Stimulated activated naive CD8-positive, alpha-beta T cell treated with anti-CD3 and anti-CD28 coated beads, Interleukin-15, Interleukin-2, amounts not matched to agents 100 ng/mL and 50 ng/mL, for 24 hours (primary cell): ENCODE data around the gene INTS1.

Experiments used
- H3K27ac Mint-ChIP-seq: one replicate; pipeline ENCODE4 v1.8.0; 2021; ENCODE audit warnings: mild to moderate bottlenecking, mixed read lengths
- H3K27me3 Mint-ChIP-seq: one replicate; pipeline ENCODE4 v1.8.0; 2021; ENCODE audit warnings: mixed read lengths
- H3K36me3 Mint-ChIP-seq: one replicate; pipeline ENCODE4 v1.8.0; 2021; ENCODE audit warnings: low read depth, mixed read lengths
- H3K4me1 Mint-ChIP-seq: one replicate; pipeline ENCODE4 v1.8.0; 2021; ENCODE audit warnings: low read depth, mixed read lengths
- H3K4me3 Mint-ChIP-seq: one replicate; pipeline ENCODE4 v1.8.0; 2021; ENCODE audit warnings: mild to moderate bottlenecking, mixed read lengths
- H3K9me3 Mint-ChIP-seq: one replicate; pipeline ENCODE4 v1.8.0; 2021; ENCODE audit warnings: mixed read lengths

Gene INTS1

GRCh38 chr7:1478480-1478879 lies 25.7 kb downstream of the INTS1 start:
- Mint-ChIP-seq H3K4me3 (no peak overlapping the region), H3K4me1 (no peaks in the 10 kb centered on the region), H3K9me3 (no peaks in the 10 kb centered on the region), H3K27me3 (no peaks in the 10 kb centered on the region), H3K27ac (no peak overlapping the region), H3K36me3 (no peaks in the 10 kb centered on the region)

- Mint-ChIP-seq H3K27me3 (no peaks in the 10 kb centered on the region), H3K9me3 (no peaks in the 10 kb centered on the region), H3K4me1 (no peaks in the 10 kb centered on the region), H3K4me3 (no peak overlapping the region), H3K27ac (no peak overlapping the region), H3K36me3 (no peaks in the 10 kb centered on the region)
Observed at GRCh38 chr7:1476859-1477258, 27.3 kb downstream of the INTS1 start.

DNA sequence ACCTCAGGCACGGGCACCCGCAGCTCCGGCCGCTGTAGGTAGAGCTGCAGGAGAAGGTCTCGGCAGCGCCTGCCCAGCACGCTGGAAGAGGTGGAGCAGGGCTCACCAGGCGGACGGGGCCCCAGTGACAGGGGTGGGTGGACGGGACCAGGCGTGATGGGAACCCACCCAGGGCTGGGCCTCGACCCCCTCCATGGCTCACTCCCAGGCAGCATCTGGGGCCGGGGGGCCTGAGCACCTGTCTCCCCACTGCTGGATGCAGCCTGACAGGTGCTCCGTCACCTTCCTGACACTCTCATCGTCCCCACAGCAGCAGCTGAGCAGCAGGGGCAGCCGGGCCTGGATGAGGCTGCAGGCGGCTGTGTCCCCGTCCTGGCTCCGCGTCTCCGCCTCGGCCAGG lies 28.2 kb downstream of the INTS1 start:
- Mint-ChIP-seq H3K36me3 (no peaks in the 10 kb centered on the region), H3K27me3 (no peaks in the 10 kb centered on the region), H3K27ac (no peak overlapping the region), H3K4me1 (no peaks in the 10 kb centered on the region), H3K4me3 (no peak overlapping the region), H3K9me3 (no peaks in the 10 kb centered on the region)

- no peaks in the 10 kb centered on the region for H3K27me3 Mint-ChIP-seq
- no peaks in the 10 kb centered on the region for H3K9me3 Mint-ChIP-seq
- no peak overlapping the region for H3K27ac Mint-ChIP-seq
- H3K36me3 Mint-ChIP-seq = no peaks in the 10 kb centered on the region
- H3K4me1 Mint-ChIP-seq = no peaks in the 10 kb centered on the region
- no peak overlapping the region for H3K4me3 Mint-ChIP-seq
Observed at GRCh38 chr7:1475393-1475792, 28.8 kb downstream of the INTS1 start.

GRCh38 chr7:1474736-1475135 lies 29.5 kb downstream of the INTS1 start:
- H3K27ac Mint-ChIP-seq = no peak overlapping the region

DNA sequence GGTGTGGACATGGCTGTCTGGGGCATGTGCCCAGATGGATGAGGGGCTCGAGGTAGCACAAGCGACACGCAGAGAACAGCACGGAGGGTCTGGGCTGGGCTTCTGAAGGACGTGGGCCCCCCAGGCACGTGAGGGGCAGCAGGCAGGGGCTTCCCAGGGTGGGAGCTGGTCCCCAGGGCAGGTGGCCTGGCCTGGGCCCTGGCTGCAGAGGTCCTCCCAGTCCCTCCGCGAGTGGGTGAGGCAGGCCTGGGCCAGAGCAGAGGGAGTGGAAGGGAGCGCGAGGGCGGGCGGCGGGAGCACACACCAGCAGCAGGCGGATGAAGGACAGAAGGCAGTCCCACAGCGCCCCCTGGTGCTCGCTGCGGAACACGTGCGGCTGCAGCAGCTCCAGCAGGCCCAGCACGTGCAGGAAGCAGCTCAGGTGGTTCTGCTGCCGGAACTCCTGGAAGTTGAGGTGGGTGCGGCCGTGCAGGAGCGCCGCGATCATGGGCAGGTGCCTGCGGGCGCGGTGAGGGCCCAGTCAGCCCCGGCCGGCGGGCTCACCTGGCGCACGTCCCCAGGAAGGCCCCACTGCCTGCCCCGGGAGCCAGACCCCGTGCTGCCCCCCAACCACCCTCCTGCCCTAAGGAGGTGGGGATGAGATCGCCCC lies 30.2 kb downstream of the INTS1 start:
- H3K4me1 Mint-ChIP-seq = no peaks in the 10 kb centered on the region
- no peaks in the 10 kb centered on the region for H3K27me3 Mint-ChIP-seq
- H3K9me3 Mint-ChIP-seq = no peaks in the 10 kb centered on the region
- H3K36me3 Mint-ChIP-seq = no peaks in the 10 kb centered on the region
- H3K4me3 Mint-ChIP-seq = no peak overlapping the region
- H3K27ac Mint-ChIP-seq = no peak overlapping the region

More at GRCh38 chr7:1474736-1475135, 29.5 kb downstream of the INTS1 start:
- no peaks in the 10 kb centered on the region for H3K9me3 Mint-ChIP-seq
- no peak overlapping the region for H3K4me3 Mint-ChIP-seq
- no peaks in the 10 kb centered on the region for H3K4me1 Mint-ChIP-seq
- H3K36me3 Mint-ChIP-seq = no peaks in the 10 kb centered on the region
- H3K27me3 Mint-ChIP-seq = no peaks in the 10 kb centered on the region

- no peaks in the 10 kb centered on the region for H3K9me3 Mint-ChIP-seq
- H3K4me1 Mint-ChIP-seq = no peaks in the 10 kb centered on the region
- H3K27me3 Mint-ChIP-seq = no peaks in the 10 kb centered on the region
- H3K27ac Mint-ChIP-seq = no peak overlapping the region
- H3K36me3 Mint-ChIP-seq = no peaks in the 10 kb centered on the region
- H3K4me3 Mint-ChIP-seq = no peak overlapping the region
Observed at GRCh38 chr7:1470901-1471300, 33.3 kb downstream of the INTS1 start.

DNA sequence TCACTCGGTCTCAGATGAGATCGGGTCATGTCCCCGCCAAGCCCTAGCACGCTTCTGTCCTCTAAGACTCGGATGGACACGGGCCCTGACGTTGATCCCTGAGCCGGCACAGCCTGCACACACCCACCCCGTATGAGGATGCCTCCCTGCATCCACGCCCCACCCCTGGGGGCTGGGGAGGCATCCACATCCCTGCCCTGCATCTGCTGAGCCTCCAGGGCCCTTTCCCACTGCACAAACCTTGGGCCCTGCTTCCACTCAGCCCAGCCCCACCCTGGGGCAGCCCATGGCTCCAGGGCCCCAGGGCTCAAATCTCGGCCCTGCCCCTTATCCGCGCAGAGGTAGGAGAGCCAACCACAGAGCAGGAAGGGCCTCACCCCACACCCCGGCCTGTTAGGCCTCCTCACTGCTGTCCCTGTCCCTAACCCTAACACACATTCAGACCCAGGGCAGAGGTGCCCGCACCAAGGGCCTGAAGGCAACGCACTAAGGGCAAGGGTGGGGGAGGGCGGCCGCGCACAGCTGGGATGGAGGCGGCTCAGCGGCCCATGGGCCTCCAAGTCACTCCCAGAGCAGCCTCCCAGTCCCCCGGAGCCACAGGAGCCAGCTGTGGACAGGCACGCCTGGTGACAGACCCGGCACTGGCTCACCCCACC lies 35.4 kb downstream of the INTS1 start:
- Mint-ChIP-seq H3K27ac (no peak overlapping the region), H3K9me3 (no peaks in the 10 kb centered on the region), H3K27me3 (no peaks in the 10 kb centered on the region), H3K36me3 (no peaks in the 10 kb centered on the region), H3K4me1 (no peaks in the 10 kb centered on the region), H3K4me3 (no peak overlapping the region)

GRCh38 chr7:1468203-1468602 lies 36.0 kb downstream of the INTS1 start:
- H3K4me3 Mint-ChIP-seq = no peak overlapping the region
- H3K36me3 Mint-ChIP-seq = no peaks in the 10 kb centered on the region
- H3K27me3 Mint-ChIP-seq = no peaks in the 10 kb centered on the region
- H3K9me3 Mint-ChIP-seq = no peaks in the 10 kb centered on the region
- no peaks in the 10 kb centered on the region for H3K4me1 Mint-ChIP-seq
- no peak overlapping the region for H3K27ac Mint-ChIP-seq

- Mint-ChIP-seq H3K27ac (no peak overlapping the region), H3K4me3 (no peak overlapping the region), H3K9me3 (no peaks in the 10 kb centered on the region), H3K27me3 (no peaks in the 10 kb centered on the region), H3K4me1 (no peaks in the 10 kb centered on the region), H3K36me3 (no peaks in the 10 kb centered on the region)
Observed at GRCh38 chr7:1466524-1467271, 37.5 kb downstream of the INTS1 start.

DNA sequence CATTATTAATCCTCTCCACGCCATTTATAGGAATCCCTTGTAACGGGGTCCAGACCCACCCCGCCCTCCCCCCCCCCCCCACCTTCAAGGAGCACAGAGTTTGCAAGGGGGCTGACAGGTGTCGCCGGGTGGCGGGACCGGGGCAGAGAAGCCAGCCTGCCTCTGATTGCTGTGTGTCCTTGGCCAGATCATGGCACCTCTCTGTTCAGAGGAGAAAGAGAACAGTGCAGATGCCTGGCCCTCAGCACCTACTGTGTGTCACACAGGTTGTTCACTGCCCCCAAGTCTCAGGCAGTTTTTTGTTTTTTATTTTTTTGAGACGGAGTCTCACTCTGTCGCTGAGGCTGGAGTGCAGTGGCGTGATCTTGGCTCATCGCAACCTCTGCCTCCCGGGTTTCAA lies 39.5 kb downstream of the INTS1 start:
- Mint-ChIP-seq H3K36me3 (no peaks in the 10 kb centered on the region), H3K27ac (no peak overlapping the region), H3K4me3 (no peak overlapping the region), H3K4me1 (peaks cover 3% of the 10 kb centered on the region), H3K9me3 (no peaks in the 10 kb centered on the region), H3K27me3 (no peaks in the 10 kb centered on the region)

DNA sequence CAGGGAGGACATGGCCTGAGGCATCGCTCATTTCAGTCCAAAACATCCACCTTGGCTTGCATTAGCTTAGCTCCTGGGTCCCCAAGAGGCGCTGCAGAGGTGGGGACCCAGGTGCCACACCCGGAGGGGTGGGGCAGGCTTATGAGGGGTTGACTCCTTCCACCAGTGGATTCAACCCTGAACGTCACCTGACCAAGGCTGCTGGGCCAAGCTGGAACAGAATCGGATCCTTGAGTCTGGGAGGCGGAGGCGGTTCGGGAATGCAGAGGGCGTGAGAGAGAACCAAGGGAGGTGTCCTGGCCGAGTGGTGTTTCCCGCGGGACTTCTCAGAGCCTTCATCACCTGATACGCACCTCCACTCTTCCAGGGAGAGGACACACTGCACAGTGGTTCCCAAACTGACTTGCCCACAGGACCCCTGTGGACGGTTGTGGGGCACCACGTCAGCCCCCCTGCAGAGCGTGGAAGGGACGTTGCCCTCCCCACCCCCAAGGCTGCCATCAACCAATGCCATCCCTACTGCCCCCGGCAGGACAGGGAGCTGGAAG lies 40.4 kb downstream of the INTS1 start:
- Mint-ChIP-seq H3K36me3 (no peaks in the 10 kb centered on the region), H3K9me3 (no peaks in the 10 kb centered on the region), H3K27me3 (no peaks in the 10 kb centered on the region), H3K27ac (no peak overlapping the region), H3K4me3 (no peak overlapping the region), H3K4me1 (peaks cover 3% of the 10 kb centered on the region)

DNA sequence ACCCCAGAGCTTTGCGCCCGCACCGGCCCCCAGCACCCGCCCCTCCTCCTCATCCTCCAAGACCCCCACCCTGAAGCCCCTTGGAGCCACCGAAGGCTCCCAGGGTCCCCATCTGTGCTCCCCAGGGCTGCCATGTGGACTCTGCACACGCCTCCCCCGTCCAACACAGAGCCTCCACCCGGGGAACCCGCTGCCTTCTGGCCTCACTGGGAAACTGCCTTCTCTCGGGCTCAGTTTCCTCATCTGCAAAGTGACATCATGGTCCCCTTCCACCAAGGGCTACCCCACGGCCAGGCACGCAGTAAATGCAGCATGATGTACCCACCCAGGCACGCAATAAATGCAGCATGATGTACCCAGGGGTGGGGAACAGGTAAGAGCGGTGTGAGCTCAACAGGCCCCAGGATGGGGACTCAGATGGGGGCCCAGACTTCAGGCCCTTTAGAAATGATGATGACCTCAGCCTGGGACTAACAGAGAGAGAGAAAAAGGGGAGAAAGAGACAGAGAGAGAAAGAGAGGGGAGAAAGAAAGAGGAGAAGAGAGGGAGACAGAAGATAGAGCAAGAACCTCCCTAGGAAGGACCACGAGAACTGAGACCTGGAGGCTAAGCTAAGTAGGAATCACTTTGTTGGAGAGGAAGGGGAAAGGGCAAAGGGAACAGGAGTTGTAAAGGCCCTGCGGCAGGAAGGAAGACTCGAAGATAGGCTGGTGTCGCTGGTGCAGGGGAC lies 42.4 kb downstream of the INTS1 start:
- Mint-ChIP-seq H3K36me3 (no peaks in the 10 kb centered on the region), H3K27me3 (no peaks in the 10 kb centered on the region), H3K4me1 (peaks cover 7% of the 10 kb centered on the region), H3K27ac (no peak overlapping the region), H3K4me3 (no peak overlapping the region), H3K9me3 (no peaks in the 10 kb centered on the region)

- no peaks in the 10 kb centered on the region for H3K9me3 Mint-ChIP-seq
- H3K27ac Mint-ChIP-seq = no peak overlapping the region
- H3K4me3 Mint-ChIP-seq = no peak overlapping the region
- no peaks in the 10 kb centered on the region for H3K27me3 Mint-ChIP-seq
- peaks cover 7% of the 10 kb centered on the region for H3K4me1 Mint-ChIP-seq
- no peaks in the 10 kb centered on the region for H3K36me3 Mint-ChIP-seq
Observed at GRCh38 chr7:1460821-1461645, 43.2 kb downstream of the INTS1 start.
